ENCODE measurements around the gene KLHL21. TPM values are rescaled to one million over a fixed set of nuclear protein-coding genes. Genes with fewer than 3 reads are reported as not detected.
A peak's percentile ranks its signal among the peaks of the same experiment; 100 is the strongest.

The KLHL21 gene
- total RNA-seq, 1 experiment from 2014 or later: 21.6 TPM

GRCh38 chr1:6579374-6580118 lies 23.1 kb downstream of the KLHL21 start, which contains the start of gene ZBTB48:
Gene ZBTB48 (plus strand): TSS chr1:6579994. CDS start chr1:6580610, 616 bp downstream.
- peak within 1 kb of the TSS; percentile 93 for H3K4me3 ChIP-seq (ENCODE audit: low read depth, low read length)
- no peaks in the 10 kb centered on the region for H3K36me3 ChIP-seq (ENCODE audit: control insufficient read depth, insufficient read depth, low read length)
- Mint-ChIP-seq H3K9me3 (ENCODE audit: unreplicated experiment) (no peaks in the 10 kb centered on the region), H3K36me3 (ENCODE audit: insufficient read depth, unreplicated experiment) (peaks cover 14% of the 10 kb centered on the region), H3K27me3 (ENCODE audit: insufficient read depth, unreplicated experiment) (no peaks in the 10 kb centered on the region), H3K4me3 (ENCODE audit: unreplicated experiment) (peak within 1 kb of the TSS; percentile 87), H3K4me1 (ENCODE audit: low read depth, unreplicated experiment) (no peaks in the 10 kb centered on the region), H3K27ac (ENCODE audit: unreplicated experiment) (peak within 1 kb of the TSS; percentile 96)
- POLR2A ChIA-PET: interaction anchor here (0.5 to 1.7 kb wide), 3 partner anchors 24 to 82 kb away, joined by 3 to 8 read pairs (median 3); no protein-coding TSS in a partner anchor
- intact Hi-C loops (cut with micrococcal nuclease; ENCODE audit: unreplicated experiment): loop anchor here (1.0 kb wide), 1 partner anchor 25 kb away; no protein-coding TSS in a partner anchor
- CTCF ChIA-PET: interaction anchor here (0.7 to 1.2 kb wide), 4 partner anchors 25 to 341 kb away, joined by 3 to 6 read pairs (median 4); partner anchors contain the start of gene NOL9
- peaks cover 28% of the 10 kb centered on the region for H3K4me1 ChIP-seq
- DNase-seq: peak; percentile 96 to 97
- no TSS peak for BruUV-seq (replicated peaks)
- no peak for TF ChIP-seq CTCF (IDR thresholded peaks at IDR 0.05; ENCODE audit: insufficient read depth in 1 of 2, low read depth in 1 of 2, low read length in 1 of 2, severe bottlenecking in 1 of 2, unreplicated experiment in 1 of 2)
- H3K9me3 ChIP-seq: no peaks in the 10 kb centered on the region
- H3K27me3 ChIP-seq (replicated peaks; ENCODE audit: control insufficient read depth, insufficient read depth, low read length): no peaks in the 10 kb centered on the region

DNA sequence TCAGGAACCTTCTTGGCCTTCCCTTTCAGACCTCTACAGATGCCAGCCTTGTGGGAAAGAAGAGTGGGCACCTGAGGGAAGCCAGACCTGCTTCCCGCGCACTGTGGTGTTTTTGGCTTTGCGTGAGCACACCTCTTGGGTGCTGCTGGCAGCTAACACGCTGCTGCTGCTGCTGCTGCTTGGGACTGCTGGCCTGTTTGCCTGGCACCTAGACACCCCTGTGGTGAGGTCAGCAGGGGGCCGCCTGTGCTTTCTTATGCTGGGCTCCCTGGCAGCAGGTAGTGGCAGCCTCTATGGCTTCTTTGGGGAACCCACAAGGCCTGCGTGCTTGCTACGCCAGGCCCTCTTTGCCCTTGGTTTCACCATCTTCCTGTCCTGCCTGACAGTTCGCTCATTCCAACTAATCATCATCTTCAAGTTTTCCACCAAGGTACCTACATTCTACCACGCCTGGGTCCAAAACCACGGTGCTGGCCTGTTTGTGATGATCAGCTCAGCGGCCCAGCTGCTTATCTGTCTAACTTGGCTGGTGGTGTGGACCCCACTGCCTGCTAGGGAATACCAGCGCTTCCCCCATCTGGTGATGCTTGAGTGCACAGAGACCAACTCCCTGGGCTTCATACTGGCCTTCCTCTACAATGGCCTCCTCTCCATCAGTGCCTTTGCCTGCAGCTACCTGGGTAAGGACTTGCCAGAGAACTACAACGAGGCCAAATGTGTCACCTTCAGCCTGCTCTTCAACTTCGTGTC lies 23.9 kb downstream of the KLHL21 start:
- ChIA-PET POLR2A (no interaction called here), CTCF (no interaction called here)
- H3K4me1 Mint-ChIP-seq (ENCODE audit: low read depth, unreplicated experiment): no peaks in the 10 kb centered on the region
- Histone ChIP-seq H3K9me3 (no peaks in the 10 kb centered on the region), H3K27me3 (replicated peaks; ENCODE audit: control insufficient read depth, insufficient read depth, low read length) (no peaks in the 10 kb centered on the region), H3K4me3 (ENCODE audit: low read depth, low read length) (peak overlapping the region; percentile 55), H3K4me1 (peaks cover 28% of the 10 kb centered on the region), H3K36me3 (ENCODE audit: control insufficient read depth, insufficient read depth, low read length) (no peaks in the 10 kb centered on the region)
- peak overlapping the region; percentile 87 for H3K4me3 Mint-ChIP-seq (ENCODE audit: unreplicated experiment)
- DNase-seq: no peak
- peak overlapping the region; percentile 96 for H3K27ac Mint-ChIP-seq (ENCODE audit: unreplicated experiment)
- peaks cover 14% of the 10 kb centered on the region for H3K36me3 Mint-ChIP-seq (ENCODE audit: insufficient read depth, unreplicated experiment)
- no peaks in the 10 kb centered on the region for H3K27me3 Mint-ChIP-seq (ENCODE audit: insufficient read depth, unreplicated experiment)
- no peaks in the 10 kb centered on the region for H3K9me3 Mint-ChIP-seq (ENCODE audit: unreplicated experiment)
- no peak for TF ChIP-seq CTCF (IDR thresholded peaks at IDR 0.05; ENCODE audit: insufficient read depth in 1 of 2, low read depth in 1 of 2, low read length in 1 of 2, severe bottlenecking in 1 of 2, unreplicated experiment in 1 of 2)
- intact Hi-C loops (cut with micrococcal nuclease; ENCODE audit: unreplicated experiment): loop anchor here (1.0 kb wide), 1 partner anchor 26 kb away; no protein-coding TSS in a partner anchor
- BruUV-seq (replicated peaks): no TSS peak

GRCh38 chr1:6577831-6578525 lies 24.7 kb downstream of the KLHL21 start:
- TF ChIP-seq CTCF (IDR thresholded peaks at IDR 0.05; ENCODE audit: insufficient read depth in 1 of 2, low read depth in 1 of 2, low read length in 1 of 2, severe bottlenecking in 1 of 2, unreplicated experiment in 1 of 2): no peak
- H3K4me3 ChIP-seq (ENCODE audit: low read depth, low read length): no peak overlapping the region
- intact Hi-C loops (cut with micrococcal nuclease; ENCODE audit: unreplicated experiment): no loop called here
- no peaks in the 10 kb centered on the region for H3K9me3 ChIP-seq
- peaks cover 26% of the 10 kb centered on the region for H3K4me1 ChIP-seq
- no peaks in the 10 kb centered on the region for H3K4me1 Mint-ChIP-seq (ENCODE audit: low read depth, unreplicated experiment)
- no peaks in the 10 kb centered on the region for H3K27me3 ChIP-seq (replicated peaks; ENCODE audit: control insufficient read depth, insufficient read depth, low read length)
- no TSS peak for BruUV-seq (replicated peaks)
- H3K9me3 Mint-ChIP-seq (ENCODE audit: unreplicated experiment): no peaks in the 10 kb centered on the region
- no peak overlapping the region for H3K27ac Mint-ChIP-seq (ENCODE audit: unreplicated experiment)
- H3K4me3 Mint-ChIP-seq (ENCODE audit: unreplicated experiment): no peak overlapping the region
- ChIA-PET CTCF (no interaction called here), POLR2A (no interaction called here)
- H3K36me3 Mint-ChIP-seq (ENCODE audit: insufficient read depth, unreplicated experiment): peaks cover 14% of the 10 kb centered on the region
- no peaks in the 10 kb centered on the region for H3K27me3 Mint-ChIP-seq (ENCODE audit: insufficient read depth, unreplicated experiment)
- H3K36me3 ChIP-seq (ENCODE audit: control insufficient read depth, insufficient read depth, low read length): no peaks in the 10 kb centered on the region
- no peak for DNase-seq

All from Caco-2 (cell line).